GM23338 (cell line): ENCODE data around the gene EFCAB6. TPM values are rescaled to one million over a fixed set of nuclear protein-coding genes. Genes with fewer than 3 reads are reported as not detected.

Experiments used
- ATAC-seq: fragments of 200-7000 bp; cut with Tn5 transposase; 3 replicates; pipeline ENCODE4 v1.9.1; 2020
- DNase-seq: peaks from one replicate; pipeline ENCODE4 v3.0.0-alpha.2; 2015; ENCODE audit warnings: low spot score
- H2AFZ ChIP-seq: fragments of 200-600 bp; sonication (generic); 2 replicates; pipeline ENCODE4 v1.8.0; 2016; ENCODE audit warnings: antibody characterized with exemption, mild to moderate bottlenecking, moderate library complexity
- H3F3A ChIP-seq: fragments of 200-600 bp; sonication (generic); replicated peaks from 2 replicates; pipeline ENCODE4 v1.8.0; 2017; ENCODE audit warnings: antibody characterized with exemption, mixed run types, low read depth
- H3K27ac ChIP-seq: fragments of 200-600 bp; sonication (generic); 2 replicates; pipeline ENCODE4 v1.6.1; 2016; ENCODE audit warnings: low read depth
- H3K27me3 ChIP-seq: fragments of 200-600 bp; sonication (generic); 2 replicates; pipeline ENCODE4 v1.8.0; 2016; ENCODE audit warnings: mild to moderate bottlenecking, mixed run types, moderate library complexity; ENCODE audit not compliant: insufficient read depth
- H3K36me3 ChIP-seq: fragments of 200-600 bp; sonication (generic); 2 replicates; pipeline ENCODE4 v1.8.0; 2016; ENCODE audit warnings: mild to moderate bottlenecking; ENCODE audit not compliant: insufficient read depth
- H3K4me1 ChIP-seq: fragments of 200-600 bp; sonication (generic); 2 replicates; pipeline ENCODE4 v1.8.0; 2016; ENCODE audit warnings: mild to moderate bottlenecking, moderate library complexity; ENCODE audit not compliant: insufficient read depth
- H3K4me2 ChIP-seq: fragments of 200-600 bp; sonication (generic); 2 replicates; pipeline ENCODE4 v1.7.1; 2017; ENCODE audit warnings: mixed run types
- H3K4me3 ChIP-seq: fragments of 200-600 bp; sonication (generic); 2 replicates; pipeline ENCODE4 v1.6.1; 2016; ENCODE audit warnings: mixed run types
- H3K79me2 ChIP-seq: fragments of 200-600 bp; sonication (generic); replicated peaks from 2 replicates; pipeline ENCODE4 v1.8.0; 2017; ENCODE audit warnings: mild to moderate bottlenecking; ENCODE audit not compliant: insufficient read depth
- H3K9me2 ChIP-seq: fragments of 200-600 bp; sonication (generic); 2 replicates; pipeline ENCODE4 v1.8.0; 2017; ENCODE audit not compliant: insufficient read depth
- H4K20me1 ChIP-seq: fragments of 200-600 bp; sonication (generic); replicated peaks from 2 replicates; pipeline ENCODE4 v1.8.0; 2017; ENCODE audit warnings: mild to moderate bottlenecking; ENCODE audit not compliant: insufficient read depth
- H3K27ac Mint-ChIP-seq: 2 replicates; pipeline ENCODE4 v1.8.0; 2020; ENCODE audit warnings: inconsistent platforms, mild to moderate bottlenecking, moderate library complexity, mixed read lengths
- H3K27me3 Mint-ChIP-seq: 3 replicates; pipeline ENCODE4 v1.8.0; 2022; ENCODE audit warnings: low read depth, mild to moderate bottlenecking, moderate library complexity, mixed read lengths, inconsistent platforms; ENCODE audit not compliant: insufficient read depth, poor library complexity
- H3K36me3 Mint-ChIP-seq: 3 replicates; pipeline ENCODE4 v1.8.0; 2021; ENCODE audit warnings: low read depth, mild to moderate bottlenecking, inconsistent platforms, moderate library complexity, mixed read lengths
- H3K4me1 Mint-ChIP-seq: 3 replicates; pipeline ENCODE4 v1.8.0; 2020; ENCODE audit warnings: mild to moderate bottlenecking, inconsistent platforms, mixed read lengths
- H3K4me3 Mint-ChIP-seq: 3 replicates; pipeline ENCODE4 v1.8.0; 2021; ENCODE audit warnings: moderate library complexity, mild to moderate bottlenecking, inconsistent platforms, mixed read lengths
- H3K9me3 Mint-ChIP-seq: 3 replicates; pipeline ENCODE4 v1.8.0; 2020; ENCODE audit warnings: moderate library complexity, mild to moderate bottlenecking, inconsistent platforms, mixed read lengths
- CTCF ChIP-seq, 2 experiments: fragments of 200-600 bp in 1 of 2; sonication (generic) in 1 of 2; conservative IDR thresholded peaks; 2 replicates each; pipeline versions ENCODE4 v1.5.1 to v1.6.1; 2016 to 2017; ENCODE audit warnings: antibody characterized with exemption in 2 of 2, low read depth in 2 of 2, mild to moderate bottlenecking in 2 of 2, moderate library complexity in 1 of 2
- ETS1 ChIP-seq: IDR thresholded peaks from 2 replicates; pipeline ENCODE4 v1.6.1; 2016; ENCODE audit warnings: antibody characterized with exemption
- EZH2 ChIP-seq: fragments of 200-600 bp; sonication (generic); IDR thresholded peaks from one replicate; pipeline ENCODE4 v1.8.0; 2017; ENCODE audit warnings: antibody characterized with exemption, mild to moderate bottlenecking, low read depth; ENCODE audit not compliant: unreplicated experiment
- EZH2phosphoT487 ChIP-seq: fragments of 200-600 bp; sonication (generic); IDR thresholded peaks from one replicate; pipeline ENCODE4 v1.8.1; 2018; ENCODE audit warnings: antibody characterized with exemption; ENCODE audit not compliant: unreplicated experiment
- JUNB ChIP-seq: IDR thresholded peaks from one replicate; pipeline ENCODE4 v1.6.1; 2016; ENCODE audit warnings: antibody characterized with exemption; ENCODE audit not compliant: unreplicated experiment
- NANOG ChIP-seq: IDR thresholded peaks from 2 replicates; pipeline ENCODE4 v1.6.1; 2016; ENCODE audit warnings: antibody characterized with exemption, borderline replicate concordance
- POLR2AphosphoS5 ChIP-seq: IDR thresholded peaks from 2 replicates; pipeline ENCODE4 v1.6.1; 2016; ENCODE audit warnings: antibody characterized with exemption, low read depth
- STAT1 ChIP-seq: IDR thresholded peaks from one replicate; pipeline ENCODE4 v1.6.1; 2016; ENCODE audit warnings: antibody characterized with exemption; ENCODE audit not compliant: unreplicated experiment
- ZNF114 ChIP-seq: fragments of 250-450 bp; sonication (Bioruptor Pico); IDR thresholded peaks from 2 replicates; pipeline ENCODE4 v1.5.0; 2020; ENCODE audit warnings: mild to moderate bottlenecking, moderate library complexity
- ZNF331 ChIP-seq: fragments of 250-450 bp; sonication (Bioruptor Pico); IDR thresholded peaks from 2 replicates; pipeline ENCODE4 v1.5.0; 2020; ENCODE audit warnings: low read depth, mild to moderate bottlenecking, moderate library complexity
- ZNF462 ChIP-seq: fragments of 250-450 bp; sonication (Bioruptor Pico); IDR thresholded peaks from 2 replicates; pipeline ENCODE4 v1.5.0; 2020; ENCODE audit warnings: mild to moderate bottlenecking, moderate library complexity
- polyA plus RNA-seq: library from polyadenylated mRNA; unstranded; fragments of >200 nt; fragmentation: Nextera tagmentation; extraction: Ambion mirVana; gene quantifications from 2 replicates; pipeline ENCODE4 v1.2.1, GENCODE V29; 2016
- total RNA-seq: library from RNA; depleted of rRNA; stranded (reverse); fragments of >200 nt; shearing (Covaris generic); gene quantifications from 2 replicates; pipeline ENCODE4 v1.2.3, GENCODE V29; 2014

Gene EFCAB6
- total and polyA plus RNA-seq, 2 experiments from 2014 or later, result 1.1 to 1.8 TPM

DNA sequence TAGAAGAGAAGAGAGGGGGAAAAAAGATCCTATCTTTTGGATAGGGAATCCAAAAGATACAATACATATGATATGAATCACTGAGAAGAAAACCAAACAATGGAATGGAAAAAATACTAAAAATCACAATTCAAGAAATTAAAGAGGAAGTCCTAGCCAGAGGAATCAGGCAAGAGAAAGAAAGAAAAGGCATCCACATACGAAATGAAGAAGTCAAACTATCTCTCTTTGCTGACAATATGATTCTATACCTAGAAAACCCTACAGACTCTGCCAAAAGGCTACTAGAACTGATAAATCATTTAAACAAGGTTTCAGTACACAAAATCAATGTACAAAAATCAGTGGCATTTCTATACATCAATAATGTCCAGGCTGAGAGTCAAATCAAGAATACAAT, 91.4 kb downstream of the EFCAB6 start (continued):
- TF ChIP-seq ZNF462 (CRISPR knock-in tag), result no peak
- no peak for TF ChIP-seq EZH2phosphoT487
- TF ChIP-seq CTCF (conservative IDR thresholded peaks at IDR 0.05; ENCODE audit: low read depth in 2 of 2), result no peak
- no peak for TF ChIP-seq ETS1
- TF ChIP-seq STAT1, result no peak

GRCh38 chr22:43714104-43714503, 98.0 kb downstream of the EFCAB6 start:
- ATAC-seq, result no peak
- TF ChIP-seq EZH2, result no peak
- TF ChIP-seq NANOG, result no peak
- TF ChIP-seq POLR2AphosphoS5, result no peak
- TF ChIP-seq JUNB, result no peak
- no peak for TF ChIP-seq ZNF331
- no peak for TF ChIP-seq ZNF114

More at GRCh38 chr22:43714104-43714503, 98.0 kb downstream of the EFCAB6 start:
- H3K27ac ChIP-seq, result no peak overlapping the region
- no peak overlapping the region for H3K4me2 ChIP-seq
- Mint-ChIP-seq H3K36me3 (no peaks in the 10 kb centered on the region), H3K4me3 (no peak overlapping the region), H3K9me3 (no peaks in the 10 kb centered on the region; the same call in 2 of the 3 replicates), H3K27me3 (no peaks in the 10 kb centered on the region), H3K27ac (no peak overlapping the region), H3K4me1 (peaks cover 11% of the 10 kb centered on the region; the same call in 2 of the 3 replicates)
- no peaks in the 10 kb centered on the region for H3K79me2 ChIP-seq
- no peaks in the 10 kb centered on the region; the same call in 1 of the 2 replicates for H3K9me2 ChIP-seq
- H2AFZ ChIP-seq, result no peak overlapping the region
- H3K27me3 ChIP-seq, result no peaks in the 10 kb centered on the region
- 0 out of 2 replicates have a peak, but pooled peaks cover 3% of the 10 kb centered on the region for H3K4me1 ChIP-seq
- H3K4me3 ChIP-seq, result no peak overlapping the region
- H3F3A ChIP-seq, result no peaks in the 10 kb centered on the region
- no peaks in the 10 kb centered on the region for H4K20me1 ChIP-seq
- DNase-seq, result no peak
- no peaks in the 10 kb centered on the region for H3K36me3 ChIP-seq
